ENCODE results near the gene FBRSL1.

DNA sequence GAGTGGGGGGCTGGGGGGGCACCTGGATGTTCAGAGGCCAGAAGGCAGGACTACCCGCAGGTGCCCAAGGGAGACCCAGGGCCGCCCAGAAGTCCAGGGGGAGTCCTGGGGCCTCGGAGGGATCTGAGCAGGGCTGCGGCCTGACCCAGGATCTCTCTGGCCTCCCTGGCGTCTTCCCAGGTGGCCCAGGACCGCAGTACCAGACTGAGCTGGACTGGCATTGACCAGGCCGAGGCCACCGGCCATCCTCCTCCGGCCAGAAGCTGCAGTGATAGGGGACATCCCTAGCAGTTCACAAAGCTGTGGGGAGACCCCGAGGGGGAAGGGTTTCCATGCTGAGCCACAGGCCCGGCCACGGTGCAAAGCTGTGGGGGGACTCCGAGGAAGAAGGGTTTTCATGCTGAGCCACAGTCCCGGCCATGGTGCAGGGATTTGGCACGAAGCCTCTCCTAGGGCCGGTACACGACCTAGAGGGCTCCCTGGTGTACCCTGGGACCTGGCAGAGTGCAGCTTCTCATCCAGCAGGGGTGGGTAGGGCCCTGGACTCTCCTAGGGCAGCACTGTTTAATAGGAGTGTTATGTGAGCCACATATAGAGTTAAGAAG, 24.4 kb downstream of the FBRSL1 start:
- TF ChIP-seq, protein P1, sequence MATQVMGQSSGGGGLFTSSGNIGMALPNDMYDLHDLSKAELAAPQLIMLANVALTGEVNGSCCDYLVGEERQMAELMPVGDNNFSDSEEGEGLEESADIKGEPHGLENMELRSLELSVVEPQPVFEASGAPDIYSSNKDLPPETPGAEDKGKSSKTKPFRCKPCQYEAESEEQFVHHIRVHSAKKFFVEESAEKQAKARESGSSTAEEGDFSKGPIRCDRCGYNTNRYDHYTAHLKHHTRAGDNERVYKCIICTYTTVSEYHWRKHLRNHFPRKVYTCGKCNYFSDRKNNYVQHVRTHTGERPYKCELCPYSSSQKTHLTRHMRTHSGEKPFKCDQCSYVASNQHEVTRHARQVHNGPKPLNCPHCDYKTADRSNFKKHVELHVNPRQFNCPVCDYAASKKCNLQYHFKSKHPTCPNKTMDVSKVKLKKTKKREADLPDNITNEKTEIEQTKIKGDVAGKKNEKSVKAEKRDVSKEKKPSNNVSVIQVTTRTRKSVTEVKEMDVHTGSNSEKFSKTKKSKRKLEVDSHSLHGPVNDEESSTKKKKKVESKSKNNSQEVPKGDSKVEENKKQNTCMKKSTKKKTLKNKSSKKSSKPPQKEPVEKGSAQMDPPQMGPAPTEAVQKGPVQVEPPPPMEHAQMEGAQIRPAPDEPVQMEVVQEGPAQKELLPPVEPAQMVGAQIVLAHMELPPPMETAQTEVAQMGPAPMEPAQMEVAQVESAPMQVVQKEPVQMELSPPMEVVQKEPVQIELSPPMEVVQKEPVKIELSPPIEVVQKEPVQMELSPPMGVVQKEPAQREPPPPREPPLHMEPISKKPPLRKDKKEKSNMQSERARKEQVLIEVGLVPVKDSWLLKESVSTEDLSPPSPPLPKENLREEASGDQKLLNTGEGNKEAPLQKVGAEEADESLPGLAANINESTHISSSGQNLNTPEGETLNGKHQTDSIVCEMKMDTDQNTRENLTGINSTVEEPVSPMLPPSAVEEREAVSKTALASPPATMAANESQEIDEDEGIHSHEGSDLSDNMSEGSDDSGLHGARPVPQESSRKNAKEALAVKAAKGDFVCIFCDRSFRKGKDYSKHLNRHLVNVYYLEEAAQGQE (IDR thresholded peaks at IDR 0.05): no peak
- TF ChIP-seq, protein P2, sequence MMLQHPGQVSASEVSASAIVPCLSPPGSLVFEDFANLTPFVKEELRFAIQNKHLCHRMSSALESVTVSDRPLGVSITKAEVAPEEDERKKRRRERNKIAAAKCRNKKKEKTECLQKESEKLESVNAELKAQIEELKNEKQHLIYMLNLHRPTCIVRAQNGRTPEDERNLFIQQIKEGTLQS (IDR thresholded peaks at IDR 0.05): no peak
- TF ChIP-seq, protein P3, sequence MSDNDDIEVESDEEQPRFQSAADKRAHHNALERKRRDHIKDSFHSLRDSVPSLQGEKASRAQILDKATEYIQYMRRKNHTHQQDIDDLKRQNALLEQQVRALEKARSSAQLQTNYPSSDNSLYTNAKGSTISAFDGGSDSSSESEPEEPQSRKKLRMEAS (IDR thresholded peaks at IDR 0.05): no peak
- TF ChIP-seq YY1 (IDR thresholded peaks at IDR 0.05): no peak

Measured in liver (tissue), 2 donors.